IPS DF 6.9 (cell line): ENCODE measurements around the gene WDR13.

Source experiments
- DNase-seq: peaks from one replicate; pipeline ENCODE4 v3.0.0-alpha.2; 2013; ENCODE audit warnings: low read depth, low spot score
- H3K27ac ChIP-seq: one replicate; pipeline ENCODE4 v1.5.1; 2013; ENCODE audit warnings: low read length, control low read depth
- H3K27me3 ChIP-seq: 2 replicates; pipeline ENCODE4 v1.6.1; 2013; ENCODE audit warnings: mild to moderate bottlenecking, low read length; ENCODE audit not compliant: control insufficient read depth, insufficient read depth
- H3K36me3 ChIP-seq: 2 replicates; pipeline ENCODE4 v1.6.1; 2013; ENCODE audit warnings: low read length; ENCODE audit not compliant: control insufficient read depth, insufficient read depth
- H3K4me1 ChIP-seq: 2 replicates; pipeline ENCODE4 v1.6.1; 2013; ENCODE audit warnings: low read length; ENCODE audit not compliant: control insufficient read depth, insufficient read depth
- H3K4me3 ChIP-seq: 2 replicates; pipeline ENCODE4 v1.5.1; 2013; ENCODE audit warnings: mild to moderate bottlenecking, low read length
- H3K9me3 ChIP-seq: 2 replicates; pipeline ENCODE4 v1.6.1; 2013; ENCODE audit warnings: low read length, inconsistent platforms; ENCODE audit not compliant: control insufficient read depth, insufficient read depth
- WGBS: extraction: QIAGEN DNeasy Blood & Tissue Kit; methylation state at CpG from one replicate; pipeline ENCODE4 v1.1.7; 2013; ENCODE audit warnings: mixed read lengths, missing lambda C conversion rate; ENCODE audit not compliant: insufficient read length, insufficient coverage; 5-methylcytosine and 5-hydroxymethylcytosine counted together

The WDR13 gene

DNA sequence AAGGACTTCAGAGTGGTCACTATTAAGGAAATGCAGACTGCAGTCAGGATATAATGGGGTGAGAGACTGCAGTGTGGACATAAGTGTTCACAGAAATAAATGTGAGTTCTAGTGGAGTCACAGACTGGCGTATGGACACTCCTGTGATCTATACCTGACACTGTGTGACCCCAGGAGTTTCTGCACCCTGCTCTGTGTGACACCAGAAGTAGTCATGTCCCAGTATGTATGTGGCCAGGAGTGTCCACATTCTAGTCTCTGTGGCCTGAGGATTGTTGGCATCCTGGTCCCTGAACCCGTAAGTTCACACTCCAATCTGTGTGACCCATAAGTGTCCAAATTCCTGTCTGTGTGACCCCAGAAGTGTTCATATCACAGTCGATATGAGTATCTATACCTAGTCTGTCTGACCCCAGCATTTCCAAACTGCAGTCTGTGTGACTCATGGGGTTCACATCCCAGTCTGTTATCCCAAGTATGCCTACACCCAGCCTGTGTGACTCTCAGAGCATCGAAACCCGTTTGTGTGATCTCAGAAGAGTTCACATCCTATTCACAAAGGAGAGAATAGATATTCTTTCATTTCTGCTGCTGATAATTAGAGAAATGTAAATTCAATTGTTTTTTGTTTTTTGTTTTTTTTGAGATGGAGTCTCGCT, 16.3 kb downstream of the WDR13 start:
- no peaks in the 10 kb centered on the region for H3K9me3 ChIP-seq
- DNase-seq, result no peak
- WGBS, result no CpG with 5 or more reads among the region's 6 CpGs
- H3K27me3 ChIP-seq, result no peaks in the 10 kb centered on the region
- 0 out of 2 replicates have a peak, but pooled peaks cover 1% of the 10 kb centered on the region for H3K4me1 ChIP-seq
- no peak overlapping the region for H3K27ac ChIP-seq
- no peak overlapping the region for H3K4me3 ChIP-seq
- no peaks in the 10 kb centered on the region for H3K36me3 ChIP-seq

DNA sequence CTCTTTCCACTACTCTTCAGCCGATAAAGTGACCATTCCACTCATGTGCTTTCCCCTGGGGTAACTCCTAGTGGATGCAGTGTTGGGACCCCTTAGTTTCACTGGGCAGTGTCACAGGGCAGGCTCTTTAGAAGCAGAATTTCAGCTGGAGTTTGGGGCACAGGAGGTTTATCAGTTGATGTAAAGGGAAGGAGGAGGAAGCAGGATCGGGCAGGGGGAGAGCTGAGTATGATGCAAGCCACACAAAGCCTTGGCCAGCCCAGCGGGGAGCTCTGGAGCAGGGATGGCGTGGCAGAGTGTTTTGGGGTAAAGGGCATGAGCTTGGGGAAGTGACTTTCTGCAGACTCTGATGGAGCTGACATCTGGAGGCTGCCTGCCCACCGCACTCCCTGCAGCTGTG, 19.3 kb downstream of the WDR13 start:
- 0 out of 2 replicates have a peak, but pooled peaks cover 1% of the 10 kb centered on the region for H3K4me1 ChIP-seq
- no peak overlapping the region for H3K27ac ChIP-seq
- no peak for DNase-seq
- H3K9me3 ChIP-seq, result no peaks in the 10 kb centered on the region
- H3K27me3 ChIP-seq, result no peaks in the 10 kb centered on the region
- no peak overlapping the region for H3K4me3 ChIP-seq
- WGBS, result no CpG with 5 or more reads among the region's 5 CpGs
- no peaks in the 10 kb centered on the region for H3K36me3 ChIP-seq

GRCh38 chrX:48617542-48618340, 20.4 kb downstream of the WDR13 start:
- Histone ChIP-seq H3K27me3 (no peaks in the 10 kb centered on the region), H3K9me3 (no peaks in the 10 kb centered on the region), H3K36me3 (no peaks in the 10 kb centered on the region), H3K4me3 (no peak overlapping the region), H3K27ac (no peak overlapping the region), H3K4me1 (0 out of 2 replicates have a peak, but pooled peaks cover 1% of the 10 kb centered on the region)
- DNase-seq, result no peak
- no CpG with 5 or more reads among the region's 8 CpGs for WGBS

DNA sequence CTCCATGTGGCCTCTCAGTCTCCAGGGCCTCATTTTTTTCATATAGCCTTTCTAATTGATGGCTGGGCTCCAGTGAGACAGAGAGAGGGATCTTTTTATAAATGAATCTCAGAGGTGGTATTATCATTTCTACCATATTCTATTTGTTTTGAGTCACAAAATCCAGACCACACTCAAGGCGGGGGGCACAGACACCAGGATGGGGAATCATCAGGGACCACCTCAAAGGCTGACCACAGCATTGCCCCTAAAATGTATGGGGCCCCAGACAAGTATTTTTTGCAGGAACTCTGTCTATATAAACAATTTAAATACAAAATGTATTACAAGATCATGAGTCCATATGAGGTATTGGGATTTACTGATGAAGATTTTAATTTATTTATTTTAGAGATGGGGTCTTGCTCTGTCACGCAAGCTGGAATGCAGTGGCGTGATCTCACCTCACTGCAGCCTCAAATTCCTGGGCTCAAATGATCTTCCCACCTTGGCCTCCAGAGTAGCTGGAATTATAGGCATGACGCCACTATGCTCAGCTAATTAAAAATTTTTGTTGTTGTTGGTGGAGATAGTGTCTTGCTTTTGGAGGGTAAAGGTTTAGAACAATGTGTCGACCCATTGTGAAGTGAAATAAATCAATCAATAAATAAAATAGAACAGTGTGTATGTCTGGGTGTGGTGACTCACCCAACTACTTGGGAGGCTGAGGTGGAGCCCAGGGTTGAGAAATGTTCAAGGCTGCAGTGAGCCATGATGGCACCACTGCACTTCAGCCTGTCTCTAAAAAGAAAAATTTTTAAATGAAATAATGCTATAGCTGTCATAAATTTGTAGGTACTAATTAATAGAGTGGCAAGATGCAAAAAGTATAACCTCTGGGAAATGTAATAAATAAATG, 29.4 kb downstream of the WDR13 start:
- DNase-seq, result no peak
- Histone ChIP-seq H3K4me3 (no peak overlapping the region), H3K4me1 (no peaks in the 10 kb centered on the region), H3K9me3 (no peaks in the 10 kb centered on the region), H3K27me3 (no peaks in the 10 kb centered on the region), H3K36me3 (no peaks in the 10 kb centered on the region), H3K27ac (no peak overlapping the region)
- no CpG with 5 or more reads among the region's 5 CpGs for WGBS

- Histone ChIP-seq H3K36me3 (no peaks in the 10 kb centered on the region), H3K27ac (no peak overlapping the region), H3K27me3 (no peaks in the 10 kb centered on the region), H3K4me1 (no peaks in the 10 kb centered on the region), H3K4me3 (no peak overlapping the region), H3K9me3 (no peaks in the 10 kb centered on the region)
- DNase-seq, result peak; percentile 61
- WGBS, result no CpG with 5 or more reads among the region's 18 CpGs
These were observed 34.2 kb downstream of the WDR13 start for GRCh38 chrX:48631376-48632090.

DNA sequence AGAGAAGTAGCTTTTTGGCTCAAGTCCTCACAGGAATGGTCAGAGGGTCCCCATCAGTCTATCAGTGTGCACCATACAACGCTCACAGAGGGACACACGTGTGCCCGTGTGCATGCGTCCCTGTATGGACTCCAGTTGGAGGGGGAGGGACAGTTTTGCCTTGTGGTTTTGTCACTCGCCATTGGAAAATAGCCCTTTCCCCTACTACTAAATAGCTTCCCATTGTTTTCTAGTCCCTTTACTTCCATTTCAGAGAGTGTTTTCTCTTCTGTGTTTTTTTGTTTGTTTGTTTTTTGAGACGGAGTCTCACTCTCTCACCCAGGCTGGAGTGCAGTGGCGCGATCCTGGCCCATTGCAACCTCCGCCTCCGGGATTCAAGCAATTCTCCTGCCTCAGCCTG, 34.9 kb downstream of the WDR13 start:
- Histone ChIP-seq H3K9me3 (no peaks in the 10 kb centered on the region), H3K27me3 (no peaks in the 10 kb centered on the region), H3K4me3 (no peak overlapping the region), H3K27ac (no peak overlapping the region), H3K36me3 (no peaks in the 10 kb centered on the region), H3K4me1 (no peaks in the 10 kb centered on the region)
- no CpG with 5 or more reads among the region's 10 CpGs for WGBS
- no peak for DNase-seq

DNA sequence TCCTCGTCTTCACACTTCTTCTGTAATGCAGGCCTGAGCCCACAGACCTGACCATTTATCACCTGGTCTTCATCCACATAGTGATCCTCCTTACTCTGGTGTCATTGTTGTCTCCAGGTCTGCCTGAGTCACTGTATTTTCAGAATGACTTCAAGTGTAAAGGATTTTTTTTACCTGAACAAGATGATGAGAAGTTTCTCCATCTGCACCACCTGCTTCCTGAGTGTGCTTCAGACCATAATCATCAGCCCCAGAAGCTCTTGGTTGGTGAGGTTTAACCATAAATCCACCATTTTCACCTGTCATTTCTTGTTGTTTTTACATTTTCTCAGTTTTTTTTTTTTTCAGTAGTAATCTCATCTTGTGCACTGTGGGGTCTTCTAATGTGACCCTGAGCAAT, 39.0 kb downstream of the WDR13 start:
- no peak overlapping the region for H3K27ac ChIP-seq
- no peaks in the 10 kb centered on the region for H3K36me3 ChIP-seq
- no peaks in the 10 kb centered on the region for H3K4me1 ChIP-seq
- DNase-seq, result no peak
- no peaks in the 10 kb centered on the region for H3K27me3 ChIP-seq
- no peaks in the 10 kb centered on the region for H3K9me3 ChIP-seq
- no peak overlapping the region for H3K4me3 ChIP-seq
- WGBS, result no CpG with 5 or more reads among the region's 1 CpG

DNA sequence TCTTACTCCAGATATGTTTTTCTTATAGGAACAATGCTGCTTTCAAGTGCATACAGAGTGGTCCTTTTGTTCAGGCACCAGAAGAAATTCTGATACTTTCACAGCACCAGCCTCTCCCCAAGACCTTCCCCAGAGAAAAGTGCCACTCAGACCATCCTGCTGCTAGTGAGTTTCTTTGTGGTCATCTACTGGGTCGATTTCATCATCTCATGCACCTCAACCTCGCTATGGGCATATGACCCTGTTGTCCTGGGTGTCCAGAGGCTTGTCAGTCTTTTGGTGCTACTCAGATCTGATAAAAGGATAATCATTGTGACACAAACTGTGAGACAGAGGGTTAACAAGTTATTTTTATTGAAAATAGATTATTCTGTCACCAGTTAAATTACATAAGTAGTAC, 39.5 kb downstream of the WDR13 start:
- H3K9me3 ChIP-seq, result no peaks in the 10 kb centered on the region
- no CpG with 5 or more reads among the region's 2 CpGs for WGBS
- H3K27me3 ChIP-seq, result no peaks in the 10 kb centered on the region
- H3K4me1 ChIP-seq, result no peaks in the 10 kb centered on the region
- H3K27ac ChIP-seq, result no peak overlapping the region
- H3K4me3 ChIP-seq, result no peak overlapping the region
- no peak for DNase-seq
- H3K36me3 ChIP-seq, result no peaks in the 10 kb centered on the region

GRCh38 chrX:48645669-48646068, 48.4 kb downstream of the WDR13 start:
- no peaks in the 10 kb centered on the region for H3K9me3 ChIP-seq
- H3K4me1 ChIP-seq, result no peaks in the 10 kb centered on the region
- WGBS, result no CpG with 5 or more reads among the region's 7 CpGs
- no peak for DNase-seq
- H3K27me3 ChIP-seq, result no peaks in the 10 kb centered on the region
- H3K36me3 ChIP-seq, result no peaks in the 10 kb centered on the region
- no peak overlapping the region for H3K27ac ChIP-seq
- no peak overlapping the region for H3K4me3 ChIP-seq

DNA sequence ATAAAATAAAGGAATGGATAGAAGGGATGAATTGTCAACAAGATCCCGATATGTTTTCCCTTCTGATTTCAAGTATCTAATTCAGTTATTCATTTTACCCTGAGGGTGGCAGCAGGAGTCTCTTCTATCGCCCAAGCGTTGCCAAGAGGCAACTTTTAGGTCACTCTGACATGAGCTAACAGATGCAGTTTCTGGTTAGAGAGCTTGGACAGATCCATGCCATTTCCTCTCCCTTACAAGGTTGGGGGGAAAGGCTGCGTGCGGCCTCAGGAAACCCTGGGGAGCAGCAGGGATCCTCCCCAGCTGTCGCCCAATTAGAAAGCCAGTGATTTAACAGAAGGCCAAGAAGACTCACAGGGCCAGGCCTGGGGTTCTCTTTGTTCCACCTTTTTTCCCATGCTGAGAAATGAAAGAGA, 51.1 kb downstream of the WDR13 start:
- H3K36me3 ChIP-seq, result no peaks in the 10 kb centered on the region
- no CpG with 5 or more reads among the region's 6 CpGs for WGBS
- no peak overlapping the region for H3K4me3 ChIP-seq
- no peak overlapping the region for H3K27ac ChIP-seq
- peak; percentile 16 for DNase-seq
- no peaks in the 10 kb centered on the region for H3K27me3 ChIP-seq
- H3K9me3 ChIP-seq, result no peaks in the 10 kb centered on the region
- no peaks in the 10 kb centered on the region for H3K4me1 ChIP-seq
